ENCODE data around the gene RCAN2. TPM values are rescaled to one million over a fixed set of nuclear protein-coding genes. Genes with fewer than 3 reads are reported as not detected.
A peak's percentile ranks its signal among the peaks of the same experiment; 100 is the strongest.
"Not testable (repeated sequence)": the region's sequence is repeated elsewhere in the genome, so short reads cannot be mapped to it uniquely, and the experiment has no call there.

Gene RCAN2
- total RNA-seq, 2 donors from 2014 or later, result 1.3 to 7.4 TPM

- no peak for ATAC-seq (replicated peaks in 1 of 2)
- Mint-ChIP-seq H3K4me3 (no peak overlapping the region), H3K27ac (no peak overlapping the region), H3K36me3 (ENCODE audit: insufficient read depth in 2 of 2) (no peaks in the 10 kb centered on the region), H3K27me3 (ENCODE audit: low read depth) (peaks cover 21% of the 10 kb centered on the region), H3K4me1 (ENCODE audit: low read depth) (peaks cover 5% of the 10 kb centered on the region), H3K9me3 (no peaks in the 10 kb centered on the region)
- DNase-seq, result no peak
Measured at GRCh38 chr6:46353528-46353927, 137.7 kb downstream of the RCAN2 start.

- no peak for ATAC-seq (replicated peaks in 1 of 2)
- Mint-ChIP-seq H3K27ac (no peak overlapping the region), H3K27me3 (ENCODE audit: low read depth) (peaks cover 26% of the 10 kb centered on the region)
Measured at GRCh38 chr6:46352541-46353268, 138.5 kb downstream of the RCAN2 start.

GRCh38 chr6:46350714-46351113, 140.5 kb downstream of the RCAN2 start:
- H3K36me3 Mint-ChIP-seq (ENCODE audit: insufficient read depth in 2 of 2), result no peaks in the 10 kb centered on the region
- H3K9me3 Mint-ChIP-seq, result no peaks in the 10 kb centered on the region
- no peaks in the 10 kb centered on the region for H3K4me1 Mint-ChIP-seq (ENCODE audit: low read depth)
- DNase-seq (no peak), ATAC-seq (replicated peaks in 1 of 2) (no peak)
- H3K4me3 Mint-ChIP-seq, result no peak overlapping the region
- H3K27me3 Mint-ChIP-seq (ENCODE audit: low read depth), result peaks cover 26% of the 10 kb centered on the region
- H3K27ac Mint-ChIP-seq, result no peak overlapping the region

More at GRCh38 chr6:46352541-46353268, 138.5 kb downstream of the RCAN2 start:
- no peaks in the 10 kb centered on the region for H3K9me3 Mint-ChIP-seq
- H3K4me3 Mint-ChIP-seq, result no peak overlapping the region
- no peak for DNase-seq
- peaks cover 4% of the 10 kb centered on the region for H3K4me1 Mint-ChIP-seq (ENCODE audit: low read depth)
- no peaks in the 10 kb centered on the region for H3K36me3 Mint-ChIP-seq (ENCODE audit: insufficient read depth in 2 of 2)

- no peaks in the 10 kb centered on the region for H3K4me1 Mint-ChIP-seq (ENCODE audit: low read depth)
- no peak overlapping the region for H3K4me3 Mint-ChIP-seq
- DNase-seq (no peak), ATAC-seq (replicated peaks in 1 of 2) (no peak)
- no peak overlapping the region for H3K27ac Mint-ChIP-seq
- H3K27me3 Mint-ChIP-seq (ENCODE audit: low read depth), result peaks cover 38% of the 10 kb centered on the region
- H3K9me3 Mint-ChIP-seq, result peaks cover 0 to 2% of the 10 kb centered on the region in 2 donors
- H3K36me3 Mint-ChIP-seq (ENCODE audit: insufficient read depth in 2 of 2), result no peaks in the 10 kb centered on the region
Measured at GRCh38 chr6:46347669-46348068, 143.6 kb downstream of the RCAN2 start.

GRCh38 chr6:46340246-46340645, 151.0 kb downstream of the RCAN2 start:
- Mint-ChIP-seq H3K4me3 (no peak overlapping the region), H3K36me3 (ENCODE audit: insufficient read depth in 2 of 2) (no peaks in the 10 kb centered on the region), H3K27ac (no peak overlapping the region), H3K9me3 (peaks cover 2 to 3% of the 10 kb centered on the region in 2 donors), H3K27me3 (ENCODE audit: low read depth) (peaks cover 12% of the 10 kb centered on the region), H3K4me1 (ENCODE audit: low read depth) (no peaks in the 10 kb centered on the region)
- ATAC-seq (replicated peaks in 1 of 2) (no peak), DNase-seq (no peak)

GRCh38 chr6:46338131-46338530, 153.1 kb downstream of the RCAN2 start:
- no peaks in the 10 kb centered on the region for H3K4me1 Mint-ChIP-seq (ENCODE audit: low read depth)
- no peaks in the 10 kb centered on the region for H3K36me3 Mint-ChIP-seq (ENCODE audit: insufficient read depth in 2 of 2)
- ATAC-seq (replicated peaks in 1 of 2), result peak; percentile 47 to 81

GRCh38 chr6:46334442-46334841, 156.8 kb downstream of the RCAN2 start:
- ATAC-seq (replicated peaks in 1 of 2), result no peak
- H3K4me1 Mint-ChIP-seq (ENCODE audit: low read depth), result no peaks in the 10 kb centered on the region
- H3K9me3 Mint-ChIP-seq, result no peaks in the 10 kb centered on the region
- H3K4me3 Mint-ChIP-seq, result no peak overlapping the region
- no peak overlapping the region for H3K27ac Mint-ChIP-seq
- DNase-seq, result no peak
- no peaks in the 10 kb centered on the region for H3K36me3 Mint-ChIP-seq (ENCODE audit: insufficient read depth in 2 of 2)
- peaks cover 9% of the 10 kb centered on the region for H3K27me3 Mint-ChIP-seq (ENCODE audit: low read depth)

More at GRCh38 chr6:46338131-46338530, 153.1 kb downstream of the RCAN2 start:
- Mint-ChIP-seq H3K9me3 (peaks cover 0 to 3% of the 10 kb centered on the region in 2 donors), H3K4me3 (no peak overlapping the region), H3K27ac (no peak overlapping the region), H3K27me3 (ENCODE audit: low read depth) (no peaks in the 10 kb centered on the region)
- no peak for DNase-seq

GRCh38 chr6:46333481-46333880, 157.8 kb downstream of the RCAN2 start:
- DNase-seq, result no peak
- H3K4me1 Mint-ChIP-seq (ENCODE audit: low read depth), result no peaks in the 10 kb centered on the region
- no peak for ATAC-seq (replicated peaks in 1 of 2)
- peaks cover 15% of the 10 kb centered on the region for H3K27me3 Mint-ChIP-seq (ENCODE audit: low read depth)
- H3K36me3 Mint-ChIP-seq (ENCODE audit: insufficient read depth in 2 of 2), result no peaks in the 10 kb centered on the region
- H3K27ac Mint-ChIP-seq, result no peak overlapping the region
- no peak overlapping the region for H3K4me3 Mint-ChIP-seq
- H3K9me3 Mint-ChIP-seq, result no peaks in the 10 kb centered on the region

GRCh38 chr6:46332448-46332847, 158.8 kb downstream of the RCAN2 start:
- not testable (repeated sequence) for H3K36me3 Mint-ChIP-seq (ENCODE audit: insufficient read depth in 2 of 2); H3K27ac Mint-ChIP-seq; DNase-seq; H3K9me3 Mint-ChIP-seq; H3K4me3 Mint-ChIP-seq; ATAC-seq (replicated peaks in 1 of 2); H3K4me1 Mint-ChIP-seq (ENCODE audit: low read depth)
- peaks cover 25% of the 10 kb centered on the region for H3K27me3 Mint-ChIP-seq (ENCODE audit: low read depth)

- H3K27me3 Mint-ChIP-seq (ENCODE audit: low read depth), result peaks cover 33% of the 10 kb centered on the region
- no peak overlapping the region for H3K27ac Mint-ChIP-seq
- ATAC-seq (replicated peaks in 1 of 2), result no peak
Measured at GRCh38 chr6:46331461-46331860, 159.8 kb downstream of the RCAN2 start.

GRCh38 chr6:46329568-46329967, 161.7 kb downstream of the RCAN2 start:
- no peak overlapping the region for H3K27ac Mint-ChIP-seq
- H3K4me1 Mint-ChIP-seq (ENCODE audit: low read depth), result peaks cover 11% of the 10 kb centered on the region
- ATAC-seq (replicated peaks in 1 of 2), result no peak
- no peaks in the 10 kb centered on the region for H3K36me3 Mint-ChIP-seq (ENCODE audit: insufficient read depth in 2 of 2)
- H3K4me3 Mint-ChIP-seq, result no peak overlapping the region
- peaks cover 33% of the 10 kb centered on the region for H3K27me3 Mint-ChIP-seq (ENCODE audit: low read depth)
- no peaks in the 10 kb centered on the region for H3K9me3 Mint-ChIP-seq
- DNase-seq, result no peak

More at GRCh38 chr6:46331461-46331860, 159.8 kb downstream of the RCAN2 start:
- DNase-seq, result no peak
- Mint-ChIP-seq H3K4me1 (ENCODE audit: low read depth) (no peaks in the 10 kb centered on the region), H3K9me3 (no peaks in the 10 kb centered on the region), H3K4me3 (no peak overlapping the region), H3K36me3 (ENCODE audit: insufficient read depth in 2 of 2) (no peaks in the 10 kb centered on the region)

GRCh38 chr6:46327779-46328178, 163.5 kb downstream of the RCAN2 start:
- no peak overlapping the region for H3K27ac Mint-ChIP-seq
- no peak for DNase-seq

GRCh38 chr6:46325561-46326530, 165.4 kb downstream of the RCAN2 start:
- peak; percentile 16 to 39 for DNase-seq
- peak; percentile 77 to 81 for ATAC-seq (replicated peaks in 1 of 2)
- Mint-ChIP-seq H3K4me1 (ENCODE audit: low read depth) (peaks cover 31% of the 10 kb centered on the region), H3K9me3 (no peaks in the 10 kb centered on the region), H3K36me3 (ENCODE audit: insufficient read depth in 2 of 2) (no peaks in the 10 kb centered on the region), H3K27me3 (ENCODE audit: low read depth) (peaks cover 40% of the 10 kb centered on the region), H3K27ac (peak overlapping the region; percentile 61), H3K4me3 (peak overlapping the region in 1 of 2 donors; percentile 68)

More at GRCh38 chr6:46327779-46328178, 163.5 kb downstream of the RCAN2 start:
- H3K9me3 Mint-ChIP-seq, result no peaks in the 10 kb centered on the region
- H3K4me3 Mint-ChIP-seq, result no peak overlapping the region
- peaks cover 33% of the 10 kb centered on the region for H3K27me3 Mint-ChIP-seq (ENCODE audit: low read depth)
- ATAC-seq (replicated peaks in 1 of 2), result no peak
- H3K36me3 Mint-ChIP-seq (ENCODE audit: insufficient read depth in 2 of 2), result no peaks in the 10 kb centered on the region
- H3K4me1 Mint-ChIP-seq (ENCODE audit: low read depth), result peaks cover 26% of the 10 kb centered on the region
